ENCODE measurements around the gene SPATC1L.
"Not testable (repeated sequence)": the region's sequence is repeated elsewhere in the genome, so short reads cannot be mapped to it uniquely, and the experiment has no call there.

SPATC1L gene

DNA sequence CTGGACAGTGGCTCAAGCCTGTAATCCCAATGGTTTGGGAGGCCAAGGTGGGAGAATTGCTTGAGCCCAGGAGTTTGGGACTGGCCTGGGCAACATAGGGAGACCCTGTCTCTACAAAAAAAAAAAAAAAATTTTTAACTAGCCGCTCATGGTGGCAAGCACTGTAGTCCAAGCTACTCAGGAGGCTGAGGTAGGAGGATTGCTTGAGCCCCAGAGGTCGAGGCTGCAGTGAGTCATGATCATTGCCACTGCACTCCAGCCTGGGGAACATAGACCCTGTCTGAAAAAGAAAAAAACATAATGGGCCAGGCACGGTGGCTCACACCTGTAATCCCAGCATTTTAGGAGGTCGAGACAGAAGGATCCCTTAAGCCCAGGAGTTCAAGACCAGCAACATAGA lies 5.3 kb downstream of the SPATC1L start:
- no peak for DNase-seq (ENCODE audit: insufficient read length, low spot score)
- no peak for FAIRE-seq
- TF ChIP-seq CTCF (IDR thresholded peaks at IDR 0.05; ENCODE audit: insufficient read depth, missing control alignments): no peak

GRCh38 chr21:46176443-46177129 lies 7.7 kb downstream of the SPATC1L start:
- not testable (repeated sequence) for FAIRE-seq; DNase-seq (ENCODE audit: insufficient read length, low spot score)

GRCh38 chr21:46173573-46173972 lies 10.7 kb downstream of the SPATC1L start:
- TF ChIP-seq CTCF (IDR thresholded peaks at IDR 0.05; ENCODE audit: insufficient read depth, missing control alignments): no peak
- no peak for FAIRE-seq

GRCh38 chr21:46172863-46173528 lies 11.3 kb downstream of the SPATC1L start:
- no peak for TF ChIP-seq CTCF (IDR thresholded peaks at IDR 0.05; ENCODE audit: insufficient read depth, missing control alignments)
- no peak for FAIRE-seq

More at GRCh38 chr21:46173573-46173972, 10.7 kb downstream of the SPATC1L start:
- DNase-seq (ENCODE audit: insufficient read length, low spot score): no peak

GRCh38 chr21:46171996-46172862 lies 12.0 kb downstream of the SPATC1L start:
- FAIRE-seq (no peak), DNase-seq (ENCODE audit: insufficient read length, low spot score) (no peak)
- TF ChIP-seq CTCF (IDR thresholded peaks at IDR 0.05; ENCODE audit: insufficient read depth, missing control alignments): no peak

More at GRCh38 chr21:46172863-46173528, 11.3 kb downstream of the SPATC1L start:
- no peak for DNase-seq (ENCODE audit: insufficient read length, low spot score)

DNA sequence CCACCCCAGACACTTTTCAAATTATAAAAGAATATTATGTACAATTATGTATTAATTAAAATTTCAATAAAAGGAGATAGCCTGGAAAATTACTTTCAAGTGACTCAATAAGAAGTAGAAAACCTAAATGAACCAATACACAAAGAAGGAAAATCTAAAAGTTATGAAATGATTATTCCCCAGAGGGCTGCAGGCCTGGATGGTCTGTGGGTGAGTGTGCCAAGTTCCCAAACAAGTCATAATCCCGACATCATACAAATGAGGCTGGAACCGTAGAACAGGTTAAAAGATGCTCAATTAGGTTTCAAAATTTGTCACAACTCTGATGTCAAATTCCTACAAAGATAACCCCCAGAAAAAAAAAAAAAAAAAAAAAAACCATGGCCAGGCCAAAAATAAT lies 12.7 kb downstream of the SPATC1L start:
- DNase-seq (ENCODE audit: insufficient read length, low spot score) (no peak), FAIRE-seq (no peak)
- TF ChIP-seq CTCF (IDR thresholded peaks at IDR 0.05; ENCODE audit: insufficient read depth, missing control alignments): no peak

- not testable (repeated sequence) for FAIRE-seq
Measured at GRCh38 chr21:46170436-46171193, 13.6 kb downstream of the SPATC1L start.

More at GRCh38 chr21:46170436-46171193, 13.6 kb downstream of the SPATC1L start:
- not testable (repeated sequence) for DNase-seq (ENCODE audit: insufficient read length, low spot score)

Measured in D721Med (cell line).